HepG2 (cell line): ENCODE results near the gene RAD9A. TPM values are rescaled to one million over a fixed set of nuclear protein-coding genes. Genes with fewer than 3 reads are reported as not detected.

Experiments
- ATAC-seq: fragments of 200-7000 bp; cut with Tn5 transposase; 3 replicates; pipeline ENCODE4 v1.9.1; 2020; ENCODE audit warnings: mild to moderate bottlenecking, moderate library complexity
- BruUV-seq: library from RNA; stranded (reverse); fragments of 400-500 nt; replicated peaks from 2 replicates; lab custom pipeline; 2021; lab: Mats Ljungman, UMichigan
- CTCF ChIA-PET: fragments of 300-600 bp; formaldehyde crosslinking; extraction: SDS; loops from one replicate; lab custom pipeline; 2021; ENCODE audit warnings: low total read pairs, inconsistent platforms, low intra/inter-chr PET ratio; lab: Yijun Ruan, JAX
- POLR2A ChIA-PET: fragments of 350-600 bp; sonication (Branson Sonifier 250); formaldehyde crosslinking; loops from one replicate; lab custom pipeline; 2020; ENCODE audit warnings: antibody characterized with exemption, inconsistent platforms; lab: Yijun Ruan, JAX
- DNase-seq: peaks from one replicate; pipeline ENCODE4 v3.0.0-alpha.2; 2015; ENCODE audit warnings: low spot score
- FAIRE-seq: peaks from 3 replicates; lab custom pipeline; 2011; peaks lifted over from hg19 to GRCh38; lab: Jason Lieb, UNC
- H2AFZ ChIP-seq: one replicate; pipeline ENCODE4 v1.6.1; 2011; ENCODE audit warnings: low read length, inconsistent platforms
- H3K27ac ChIP-seq: fragments of 300-600 bp; 3 replicates; pipeline ENCODE4 v1.8.0; 2011; ENCODE audit warnings: mixed run types, mild to moderate bottlenecking, mixed read lengths, low read length, inconsistent platforms; ENCODE audit not compliant: insufficient read depth; ENCODE audit errors: extremely low read length
- H3K27me3 ChIP-seq, 2 experiments: fragments of 200-600 bp in 1 of 2; 2 replicates in 1 of 2; 3 replicates in 1 of 2; pipeline versions ENCODE4 v1.6.0 to v1.8.0; 2011; ENCODE audit warnings: low read length in 2 of 2, mild to moderate bottlenecking in 2 of 2, moderate library complexity in 2 of 2, inconsistent platforms in 1 of 2; ENCODE audit not compliant: insufficient read depth in 2 of 2, control insufficient read depth in 1 of 2
- H3K36me3 ChIP-seq, 2 experiments: fragments of 200-600 bp in 1 of 2; replicated peaks in 1 of 2; 2 replicates in 1 of 2; 3 replicates in 1 of 2; pipeline versions ENCODE4 v1.5.1 to v1.8.0; 2011; ENCODE audit warnings: low read length in 2 of 2, inconsistent platforms in 1 of 2; ENCODE audit not compliant: insufficient read depth in 2 of 2, control insufficient read depth in 1 of 2
- H3K4me1 ChIP-seq: 2 replicates; pipeline ENCODE4 v1.5.1; 2012; ENCODE audit warnings: low read length, inconsistent platforms; ENCODE audit not compliant: insufficient read depth
- H3K4me2 ChIP-seq: 2 replicates; pipeline ENCODE4 v1.6.0; 2011; ENCODE audit warnings: low read depth, low read length, inconsistent platforms
- H3K4me3 ChIP-seq, 3 experiments: fragments of 200-600 bp in 1 of 3; sonication (generic), shearing (Covaris generic) in 1 of 3; replicated peaks in 1 of 3; 2 replicates each; pipeline ENCODE4 v1.5.1; 2011 to 2016; ENCODE audit warnings: low read length in 3 of 3, inconsistent platforms in 2 of 3, low read depth in 2 of 3, mild to moderate bottlenecking in 2 of 3, control low read depth in 1 of 3, mixed read lengths in 1 of 3; ENCODE audit not compliant: insufficient read depth in 1 of 3
- H3K79me2 ChIP-seq: one replicate; pipeline ENCODE4 v1.6.1; 2011; ENCODE audit warnings: low read length, inconsistent platforms; ENCODE audit not compliant: insufficient read depth
- H3K9ac ChIP-seq: 2 replicates; pipeline ENCODE4 v1.6.0; 2011; ENCODE audit warnings: mild to moderate bottlenecking, low read depth, low read length, inconsistent platforms; ENCODE audit not compliant: insufficient read depth
- H3K9me3 ChIP-seq: 2 replicates; pipeline ENCODE4 v1.5.1; 2012; ENCODE audit warnings: mild to moderate bottlenecking, low read length
- H4K20me1 ChIP-seq: 2 replicates; pipeline ENCODE4 v1.6.0; 2011; ENCODE audit warnings: inconsistent platforms, mild to moderate bottlenecking, low read length, moderate library complexity; ENCODE audit not compliant: insufficient read depth
- AGO2 ChIP-seq: fragments of 200-400 bp; formaldehyde crosslinking; optimal IDR thresholded peaks from 2 replicates; pipeline ENCODE3; 2017; ENCODE audit warnings: mild to moderate bottlenecking, low read depth, low read length, moderate library complexity
- BCL6 ChIP-seq: IDR thresholded peaks from 2 replicates; pipeline ENCODE4 v1.6.1; 2016; ENCODE audit warnings: missing genetic modification reagents, missing compliant biosample characterization
- ESRRA ChIP-seq: sonication (generic); formaldehyde crosslinking; IDR thresholded peaks from 2 replicates; pipeline ENCODE4 v1.5.1; 2020; ENCODE audit warnings: mild to moderate bottlenecking, low read depth, missing genetic modification reagents
- FOXA3 ChIP-seq: IDR thresholded peaks from 2 replicates; pipeline ENCODE4 v1.6.1; 2016; ENCODE audit warnings: missing genetic modification reagents, missing compliant biosample characterization
- FOXK1 ChIP-seq: sonication (generic); formaldehyde crosslinking; IDR thresholded peaks from 2 replicates; pipeline ENCODE4 v1.4.0; 2020; ENCODE audit warnings: low read depth, missing genetic modification reagents, borderline replicate concordance
- HMG20B ChIP-seq: conservative IDR thresholded peaks from 2 replicates; pipeline ENCODE4 v1.6.1; 2016; ENCODE audit warnings: missing genetic modification reagents, missing compliant biosample characterization
- MTA1 ChIP-seq: sonication (generic); formaldehyde crosslinking; IDR thresholded peaks from 2 replicates; pipeline ENCODE4 v1.4.0; 2020; ENCODE audit warnings: missing genetic modification reagents, mild to moderate bottlenecking, borderline replicate concordance
- SAFB2 ChIP-seq: sonication (generic); formaldehyde crosslinking; IDR thresholded peaks from 2 replicates; pipeline ENCODE4 v1.5.1; 2020; ENCODE audit warnings: missing genetic modification reagents, low read depth, mild to moderate bottlenecking, borderline replicate concordance
- YEATS2 ChIP-seq: sonication (generic); formaldehyde crosslinking; IDR thresholded peaks from 2 replicates; pipeline ENCODE4 v1.4.0; 2020; ENCODE audit warnings: missing genetic modification reagents, borderline replicate concordance
- YY1 ChIP-seq: IDR thresholded peaks from 2 replicates; pipeline ENCODE4 v1.6.1; 2011; ENCODE audit warnings: low read length, low read depth, moderate library complexity, mild to moderate bottlenecking; ENCODE audit not compliant: insufficient read depth, insufficient replicate concordance
- ZFX ChIP-seq: sonication (generic); formaldehyde crosslinking; IDR thresholded peaks from 2 replicates; pipeline ENCODE4 v1.4.0; 2020; ENCODE audit warnings: mild to moderate bottlenecking, low read depth, missing genetic modification reagents, moderate library complexity
- ZNF3 ChIP-seq: IDR thresholded peaks from 2 replicates; pipeline ENCODE4 v1.7.0; 2017; ENCODE audit warnings: inconsistent platforms
- ZNF34 ChIP-seq: sonication (generic); formaldehyde crosslinking; IDR thresholded peaks from 2 replicates; pipeline ENCODE4 v1.4.0; 2020; ENCODE audit warnings: mild to moderate bottlenecking, missing genetic modification reagents, borderline replicate concordance
- WGBS: methylation state at CpG from one replicate; pipeline ENCODE4 v1.1.6; 2017; ENCODE audit warnings: low lambda C conversion rate; 5-methylcytosine and 5-hydroxymethylcytosine counted together
- in situ Hi-C: cut with HindIII; loops from 2 replicates; pipeline ENCODE4 v1.10.0; 2017; ENCODE audit warnings: low pct_unique_long_range_greater_than_20kb; ENCODE audit not compliant: extremely low pct_ligation_motif_present
- intact Hi-C: fragments of 100-400 bp; cut with micrococcal nuclease; formaldehyde crosslinking; loops from one replicate; pipeline ENCODE4 v1.10.0; 2022; ENCODE audit not compliant: unreplicated experiment
- polyA plus RNA-seq, 8 experiments: library from polyadenylated mRNA; depleted of rRNA in 3 of 8; stranded (reverse) in 7 of 8; unstranded in 1 of 8; fragments of >200 nt; fragmentation: Illumina TruSeq in 4 of 8; extraction: Trizol in 4 of 8; gene quantifications; 2 replicates each; pipeline versions ENCODE4 v1.2.1 to v1.2.3, GENCODE V29; 2011 to 2016; ENCODE audit warnings: low read depth in 4 of 8, missing spikeins in 1 of 8, mixed read lengths in 1 of 8; ENCODE audit not compliant: insufficient read depth in 1 of 8
- total RNA-seq, 5 experiments: library from RNA; depleted of rRNA; stranded (reverse); fragments of >200 nt; fragmentation: Illumina TruSeq; extraction: Trizol; gene quantifications; 2 replicates each; pipeline ENCODE4 v1.2.3, GENCODE V29; 2016; ENCODE audit warnings: low read depth in 1 of 5
- TF ChIP-seq, protein P1 (sequence below), 2 experiments: fragments of 450-650 bp in 1 of 2; sonication (generic) in 1 of 2; formaldehyde crosslinking; IDR thresholded peaks; 2 replicates each; pipeline versions ENCODE4 v1.5.0 to v1.8.0; 2020 to 2022; ENCODE audit warnings: mild to moderate bottlenecking in 1 of 2, missing genetic modification reagents in 1 of 2
- TF ChIP-seq, protein P2 (sequence below): sonication (generic); formaldehyde crosslinking; IDR thresholded peaks from 2 replicates; pipeline ENCODE4 v1.5.1; 2020; ENCODE audit warnings: mild to moderate bottlenecking, missing genetic modification reagents, moderate library complexity

RAD9A gene
- total and polyA plus RNA-seq, 2 of the 13 experiments (the other 11 are each of a cell fraction or from before 2014, with no cell fraction given) = 10.1 to 15.7 TPM

DNA sequence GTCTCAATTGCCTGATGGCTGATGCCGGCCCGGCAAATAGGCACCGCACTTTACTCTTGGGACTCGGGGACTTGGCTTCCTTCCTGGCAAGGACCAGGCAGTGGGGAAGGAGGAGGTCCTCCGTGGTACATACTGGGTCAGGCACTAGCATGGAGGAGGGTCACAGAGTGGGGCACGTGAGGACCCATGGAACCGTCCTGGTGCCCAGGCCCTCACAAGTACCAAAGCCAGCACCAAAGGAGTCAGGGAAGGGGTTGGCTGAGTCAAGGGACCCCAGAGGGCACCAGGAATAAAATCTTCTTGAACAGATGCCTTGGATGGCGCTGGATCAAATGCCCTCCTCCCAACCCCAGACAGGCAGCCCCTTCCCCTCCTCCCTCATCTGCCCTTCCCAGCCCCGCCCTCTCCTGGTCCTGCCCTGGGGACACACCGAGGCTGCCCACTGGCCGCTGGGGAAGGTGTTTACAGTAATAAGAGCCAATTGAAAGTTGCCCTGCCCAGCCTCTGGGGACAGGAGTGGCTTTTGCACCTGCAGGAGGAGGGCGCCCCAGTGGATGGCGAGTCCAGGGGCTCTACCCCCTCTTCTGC is 18.1 kb downstream of the RAD9A start (continued):
- peak; percentile 55 for TF ChIP-seq FOXA3 (CRISPR knock-in tag)
- TF ChIP-seq FOXK1 = peak; percentile 29; the same call in 1 of the 2 replicates
- TF ChIP-seq YEATS2 = 0 out of 2 replicates have a peak, but pooled peaks have one; percentile 50

DNA sequence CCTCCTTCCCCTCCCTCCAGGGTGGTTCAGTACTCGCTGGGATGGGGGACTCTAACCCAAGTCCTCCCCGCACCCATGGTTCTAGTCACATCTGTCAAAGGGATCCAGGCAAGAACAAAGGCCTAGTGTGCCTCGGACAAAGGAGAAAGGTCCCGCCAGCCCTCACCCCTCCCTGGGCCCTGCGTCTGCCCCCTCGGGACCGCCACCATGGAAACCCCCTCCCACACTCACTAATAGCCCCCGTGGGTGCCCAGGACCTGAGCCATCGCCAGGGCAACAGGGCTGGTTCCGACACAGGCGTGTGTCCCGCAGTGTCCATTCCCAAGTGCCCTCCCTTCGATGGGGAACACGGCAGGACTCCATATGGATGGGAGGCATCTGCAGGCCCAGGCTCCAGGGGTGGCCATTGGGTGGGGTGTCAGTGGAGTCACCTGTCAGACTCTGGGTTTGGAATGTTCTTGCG is 18.6 kb downstream of the RAD9A start:
- WGBS = 0% methylated on average over 2 of the region's 15 CpGs
- Histone ChIP-seq H3K4me3 (peak overlapping the region in 2 of 3 experiments; percentile 12 to 56; a peak in 2 of 6 replicates), H3K27ac (no peak overlapping the region), H3K27me3 (peaks cover 8 to 44% of the 10 kb centered on the region in 2 experiments; a peak in 4 of 5 replicates), H3K4me2 (peak overlapping the region; percentile 74), H3K9ac (no peak overlapping the region; the same call in 1 of the 2 replicates), H3K36me3 (no peaks in the 10 kb centered on the region), H3K4me1 (peaks cover 53% of the 10 kb centered on the region), H4K20me1 (no peaks in the 10 kb centered on the region), H3K79me2 (no peaks in the 10 kb centered on the region), H2AFZ (no peak overlapping the region), H3K9me3 (no peaks in the 10 kb centered on the region)
- BruUV-seq = no TSS peak
- intact Hi-C loops (no loop called here), in situ Hi-C loops (no loop called here)
- CTCF ChIA-PET = no interaction called here
- POLR2A ChIA-PET = no interaction called here
- DNase-seq (no peak), ATAC-seq (no peak), FAIRE-seq (no peak)
- no peak for TF ChIP-seq HMG20B (CRISPR knock-in tag)
- TF ChIP-seq AGO2 = peak; percentile 41
- TF ChIP-seq, protein P1, sequence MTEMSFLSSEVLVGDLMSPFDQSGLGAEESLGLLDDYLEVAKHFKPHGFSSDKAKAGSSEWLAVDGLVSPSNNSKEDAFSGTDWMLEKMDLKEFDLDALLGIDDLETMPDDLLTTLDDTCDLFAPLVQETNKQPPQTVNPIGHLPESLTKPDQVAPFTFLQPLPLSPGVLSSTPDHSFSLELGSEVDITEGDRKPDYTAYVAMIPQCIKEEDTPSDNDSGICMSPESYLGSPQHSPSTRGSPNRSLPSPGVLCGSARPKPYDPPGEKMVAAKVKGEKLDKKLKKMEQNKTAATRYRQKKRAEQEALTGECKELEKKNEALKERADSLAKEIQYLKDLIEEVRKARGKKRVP (CRISPR knock-in tag; IDR thresholded peaks at IDR 0.05) = no peak
- no peak for TF ChIP-seq BCL6 (CRISPR knock-in tag)
- no peak for TF ChIP-seq ZNF3
- TF ChIP-seq MTA1 (CRISPR knock-in tag) = no peak
- TF ChIP-seq SAFB2 = no peak
- 0 out of 2 replicates have a peak, but pooled peaks have one; percentile 34 for TF ChIP-seq ZNF34 (CRISPR knock-in tag)
- TF ChIP-seq, protein P2, sequence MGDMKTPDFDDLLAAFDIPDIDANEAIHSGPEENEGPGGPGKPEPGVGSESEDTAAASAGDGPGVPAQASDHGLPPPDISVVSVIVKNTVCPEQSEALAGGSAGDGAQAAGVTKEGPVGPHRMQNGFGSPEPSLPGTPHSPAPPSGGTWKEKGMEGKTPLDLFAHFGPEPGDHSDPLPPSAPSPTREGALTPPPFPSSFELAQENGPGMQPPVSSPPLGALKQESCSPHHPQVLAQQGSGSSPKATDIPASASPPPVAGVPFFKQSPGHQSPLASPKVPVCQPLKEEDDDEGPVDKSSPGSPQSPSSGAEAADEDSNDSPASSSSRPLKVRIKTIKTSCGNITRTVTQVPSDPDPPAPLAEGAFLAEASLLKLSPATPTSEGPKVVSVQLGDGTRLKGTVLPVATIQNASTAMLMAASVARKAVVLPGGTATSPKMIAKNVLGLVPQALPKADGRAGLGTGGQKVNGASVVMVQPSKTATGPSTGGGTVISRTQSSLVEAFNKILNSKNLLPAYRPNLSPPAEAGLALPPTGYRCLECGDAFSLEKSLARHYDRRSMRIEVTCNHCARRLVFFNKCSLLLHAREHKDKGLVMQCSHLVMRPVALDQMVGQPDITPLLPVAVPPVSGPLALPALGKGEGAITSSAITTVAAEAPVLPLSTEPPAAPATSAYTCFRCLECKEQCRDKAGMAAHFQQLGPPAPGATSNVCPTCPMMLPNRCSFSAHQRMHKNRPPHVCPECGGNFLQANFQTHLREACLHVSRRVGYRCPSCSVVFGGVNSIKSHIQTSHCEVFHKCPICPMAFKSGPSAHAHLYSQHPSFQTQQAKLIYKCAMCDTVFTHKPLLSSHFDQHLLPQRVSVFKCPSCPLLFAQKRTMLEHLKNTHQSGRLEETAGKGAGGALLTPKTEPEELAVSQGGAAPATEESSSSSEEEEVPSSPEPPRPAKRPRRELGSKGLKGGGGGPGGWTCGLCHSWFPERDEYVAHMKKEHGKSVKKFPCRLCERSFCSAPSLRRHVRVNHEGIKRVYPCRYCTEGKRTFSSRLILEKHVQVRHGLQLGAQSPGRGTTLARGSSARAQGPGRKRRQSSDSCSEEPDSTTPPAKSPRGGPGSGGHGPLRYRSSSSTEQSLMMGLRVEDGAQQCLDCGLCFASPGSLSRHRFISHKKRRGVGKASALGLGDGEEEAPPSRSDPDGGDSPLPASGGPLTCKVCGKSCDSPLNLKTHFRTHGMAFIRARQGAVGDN (CRISPR knock-in tag) = peak; percentile 25; the same call in 1 of the 2 replicates
- no peak for TF ChIP-seq ESRRA (CRISPR knock-in tag)
- peak; percentile 45; the same call in 1 of the 2 replicates for TF ChIP-seq ZFX (CRISPR knock-in tag)
- TF ChIP-seq YY1 = no peak
